GM20000 (cell line): ENCODE data around the gene ADCY1.
A peak's percentile ranks its signal among the peaks of the same experiment; 100 is the strongest.

Experiments
- DNase-seq: peaks from one replicate; pipeline ENCODE4 v3.0.0; 2012; ENCODE audit warnings: low spot score
- TF ChIP-seq, protein P1 (sequence below): IDR thresholded peaks from 2 replicates; pipeline ENCODE4 v1.5.1; 2012; ENCODE audit warnings: mild to moderate bottlenecking, control low read depth; ENCODE audit errors: extremely low read depth, missing control alignments

The ADCY1 gene

DNA sequence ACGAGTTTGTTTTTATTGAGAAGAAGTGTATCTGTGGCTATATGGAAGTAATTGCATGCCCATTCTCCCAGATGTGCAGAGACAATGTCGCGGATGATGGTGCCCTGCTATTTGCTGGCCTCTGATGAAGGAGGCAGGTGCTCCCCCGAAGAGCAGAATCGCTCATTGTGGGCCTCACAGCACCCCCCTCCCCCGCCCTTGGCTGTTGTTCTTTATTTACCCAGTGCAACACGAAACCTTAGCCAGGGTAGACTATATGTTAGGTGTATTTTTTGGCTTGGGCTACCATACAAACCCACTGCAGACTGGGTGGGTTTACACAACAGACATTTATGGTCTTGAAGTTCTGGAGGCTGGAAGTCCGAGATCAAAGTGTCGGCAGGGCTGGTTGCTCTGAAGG is 3.4 kb upstream of the ADCY1 start:
- TF ChIP-seq, protein P1, sequence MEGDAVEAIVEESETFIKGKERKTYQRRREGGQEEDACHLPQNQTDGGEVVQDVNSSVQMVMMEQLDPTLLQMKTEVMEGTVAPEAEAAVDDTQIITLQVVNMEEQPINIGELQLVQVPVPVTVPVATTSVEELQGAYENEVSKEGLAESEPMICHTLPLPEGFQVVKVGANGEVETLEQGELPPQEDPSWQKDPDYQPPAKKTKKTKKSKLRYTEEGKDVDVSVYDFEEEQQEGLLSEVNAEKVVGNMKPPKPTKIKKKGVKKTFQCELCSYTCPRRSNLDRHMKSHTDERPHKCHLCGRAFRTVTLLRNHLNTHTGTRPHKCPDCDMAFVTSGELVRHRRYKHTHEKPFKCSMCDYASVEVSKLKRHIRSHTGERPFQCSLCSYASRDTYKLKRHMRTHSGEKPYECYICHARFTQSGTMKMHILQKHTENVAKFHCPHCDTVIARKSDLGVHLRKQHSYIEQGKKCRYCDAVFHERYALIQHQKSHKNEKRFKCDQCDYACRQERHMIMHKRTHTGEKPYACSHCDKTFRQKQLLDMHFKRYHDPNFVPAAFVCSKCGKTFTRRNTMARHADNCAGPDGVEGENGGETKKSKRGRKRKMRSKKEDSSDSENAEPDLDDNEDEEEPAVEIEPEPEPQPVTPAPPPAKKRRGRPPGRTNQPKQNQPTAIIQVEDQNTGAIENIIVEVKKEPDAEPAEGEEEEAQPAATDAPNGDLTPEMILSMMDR, result no peak
- DNase-seq, result no peak

DNA sequence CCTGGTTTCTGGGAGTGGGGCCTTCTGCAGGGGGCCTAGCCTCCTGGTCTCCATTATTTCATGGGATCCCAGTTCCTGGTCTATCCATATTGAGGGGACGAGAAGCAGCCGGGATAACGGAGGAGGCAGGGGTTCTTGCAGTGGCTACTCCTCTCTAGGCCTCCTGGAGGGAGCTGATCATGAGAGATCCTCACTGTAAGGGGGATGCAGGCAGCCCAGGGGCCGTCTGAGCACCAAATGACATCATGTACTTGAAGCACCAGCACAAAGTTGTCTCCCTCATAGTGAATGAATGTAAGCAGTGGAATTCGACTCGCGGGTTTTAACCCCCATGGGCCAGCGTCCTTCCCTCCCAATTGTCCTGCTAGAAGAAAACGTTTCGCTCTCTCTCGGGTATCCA is 964 bp upstream of the ADCY1 start:
- TF ChIP-seq, protein P1, result no peak
- DNase-seq, result no peak

DNA sequence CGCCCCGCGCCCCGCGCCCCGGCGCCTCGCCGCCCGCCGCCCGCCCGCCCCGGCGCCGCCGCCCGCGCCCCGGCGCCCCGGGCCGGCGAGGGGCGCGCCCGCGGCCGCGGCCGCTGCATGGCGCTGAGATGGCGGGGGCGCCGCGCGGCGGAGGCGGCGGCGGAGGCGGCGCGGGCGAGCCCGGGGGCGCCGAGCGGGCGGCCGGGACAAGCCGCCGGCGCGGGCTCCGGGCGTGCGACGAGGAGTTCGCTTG is 174 bp downstream of the ADCY1 start:
- no peak for DNase-seq
- TF ChIP-seq, protein P1, result no peak

DNA sequence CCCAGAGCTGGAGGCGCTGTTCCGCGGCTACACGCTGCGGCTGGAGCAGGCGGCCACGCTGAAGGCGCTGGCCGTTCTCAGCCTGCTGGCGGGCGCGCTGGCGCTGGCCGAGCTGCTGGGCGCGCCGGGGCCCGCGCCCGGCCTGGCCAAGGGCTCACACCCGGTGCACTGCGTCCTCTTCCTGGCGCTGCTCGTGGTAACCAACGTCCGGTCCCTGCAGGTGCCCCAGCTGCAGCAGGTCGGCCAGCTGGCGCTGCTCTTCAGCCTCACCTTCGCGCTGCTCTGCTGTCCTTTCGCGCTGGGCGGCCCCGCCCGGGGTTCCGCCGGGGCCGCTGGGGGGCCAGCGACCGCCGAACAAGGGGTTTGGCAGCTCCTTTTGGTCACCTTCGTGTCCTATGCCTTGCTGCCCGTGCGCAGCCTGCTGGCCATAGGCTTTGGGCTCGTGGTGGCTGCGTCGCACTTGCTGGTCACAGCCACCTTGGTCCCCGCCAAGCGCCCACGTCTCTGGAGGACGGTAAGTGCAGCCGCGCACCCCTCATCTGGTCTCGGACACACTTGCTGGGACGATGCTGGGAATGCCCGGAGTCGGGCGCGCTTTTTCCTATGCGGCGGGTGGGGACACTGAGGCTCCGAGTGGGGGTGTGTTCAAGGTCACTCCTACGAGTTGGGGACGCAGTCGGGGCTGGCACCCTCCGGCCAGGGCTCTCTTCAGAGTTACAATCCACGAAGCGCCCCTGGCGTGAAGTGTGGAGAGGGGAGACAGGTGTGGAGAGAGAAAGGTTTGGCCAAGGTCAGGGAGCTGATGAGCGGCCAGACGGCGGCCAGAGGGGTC is 717 bp downstream of the ADCY1 start:
- TF ChIP-seq, protein P1, result no peak
- peak; percentile 78 for DNase-seq

DNA sequence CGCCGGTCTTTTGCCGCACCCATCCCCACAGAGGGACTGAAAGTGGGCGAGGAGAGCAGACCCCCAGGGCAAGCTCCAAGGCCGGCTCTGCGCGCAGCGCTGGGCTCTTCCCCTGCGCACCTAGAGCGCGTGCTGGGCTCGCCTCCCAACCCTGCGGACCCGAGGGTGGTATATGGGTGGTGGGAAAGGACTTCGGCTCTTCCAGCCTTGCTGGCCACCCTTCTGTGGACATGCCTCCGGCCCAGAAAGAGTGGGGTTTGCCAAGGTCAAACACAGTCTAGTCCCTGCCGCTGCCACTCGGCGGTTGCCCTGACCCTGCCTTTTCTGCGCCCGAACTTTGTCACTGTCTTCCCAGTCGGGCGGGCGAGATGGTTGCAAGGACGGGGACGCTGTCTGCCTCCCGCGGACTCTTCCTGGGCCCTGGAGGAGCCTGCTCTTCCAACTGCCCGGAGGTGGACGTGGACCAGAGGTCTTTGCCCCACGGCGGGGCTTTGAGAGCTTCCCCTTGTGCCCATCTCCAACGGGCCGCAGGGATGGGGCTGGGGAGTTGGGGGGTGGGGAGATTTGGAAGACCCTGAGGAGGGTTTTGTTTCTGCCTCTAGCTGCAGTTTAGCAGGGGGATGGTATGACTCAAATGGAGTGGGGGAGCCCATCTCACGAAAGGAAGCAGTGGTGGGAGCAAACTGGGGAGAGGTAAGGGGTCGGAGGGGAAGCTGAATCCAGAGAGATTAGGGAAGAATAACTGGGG is 1.5 kb downstream of the ADCY1 start:
- TF ChIP-seq, protein P1, result no peak
- DNase-seq, result no peak

DNA sequence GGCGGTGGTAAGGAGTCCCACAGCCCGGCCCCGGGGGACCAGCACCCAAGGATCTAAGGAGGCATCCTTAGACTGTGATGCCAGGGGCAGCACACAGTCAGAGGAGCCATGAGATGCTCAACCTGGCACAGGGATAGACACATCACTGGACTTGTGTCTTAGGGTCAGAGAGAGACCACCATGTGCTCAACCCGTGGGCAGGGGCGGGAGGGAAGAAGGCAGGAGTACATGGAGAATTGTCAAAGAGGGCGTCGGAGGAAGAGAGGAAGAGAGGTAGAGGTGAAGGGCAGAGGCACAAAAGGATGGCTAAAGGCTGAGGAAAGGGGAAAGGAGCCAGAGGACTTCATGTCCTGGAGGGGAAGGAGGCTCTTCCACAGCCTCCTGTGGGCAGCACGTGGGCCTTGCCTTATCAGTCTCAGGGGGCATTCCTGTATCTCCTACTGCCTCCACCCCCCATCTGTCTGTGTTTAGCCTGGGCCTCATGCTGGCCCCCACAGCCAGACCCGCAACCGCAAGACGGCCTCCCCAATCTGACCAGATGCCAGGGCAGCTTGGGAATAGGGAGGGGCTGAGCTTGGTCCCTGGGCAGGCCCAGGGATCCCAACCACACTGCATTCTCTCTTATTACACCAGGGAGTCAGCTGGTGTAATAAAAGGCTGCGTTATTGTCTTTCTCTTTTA is 2.2 kb downstream of the ADCY1 start:
- TF ChIP-seq, protein P1, result no peak
- DNase-seq, result no peak

DNA sequence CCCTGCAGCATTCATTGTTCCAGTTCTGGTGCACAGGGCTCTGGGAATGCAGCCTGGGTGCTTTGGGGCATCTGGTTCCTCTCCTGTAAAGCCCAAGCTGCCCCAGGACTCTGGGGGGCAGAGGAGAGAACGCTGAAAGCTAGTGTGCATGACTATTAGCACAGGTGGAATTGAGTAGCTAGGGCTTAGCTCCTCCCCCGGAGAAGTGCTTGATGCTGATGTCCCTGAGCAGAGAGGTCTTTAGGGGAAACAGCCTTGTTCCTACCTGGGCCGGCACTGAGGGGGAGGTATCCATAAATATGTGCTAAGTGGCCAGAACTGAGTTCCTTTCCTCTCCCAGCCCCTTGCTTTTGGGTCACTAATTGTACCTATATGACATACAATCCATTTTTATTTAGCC is 3.9 kb downstream of the ADCY1 start:
- no peak for DNase-seq
- TF ChIP-seq, protein P1, result no peak
